Left hindlimb (tissue), 1 donor: ENCODE data around the gene KIAA0232.

ENCODE experiments used
- DNase-seq: peaks from one replicate; pipeline ENCODE4 v3.0.0-alpha.2; 2018

Gene KIAA0232

DNA sequence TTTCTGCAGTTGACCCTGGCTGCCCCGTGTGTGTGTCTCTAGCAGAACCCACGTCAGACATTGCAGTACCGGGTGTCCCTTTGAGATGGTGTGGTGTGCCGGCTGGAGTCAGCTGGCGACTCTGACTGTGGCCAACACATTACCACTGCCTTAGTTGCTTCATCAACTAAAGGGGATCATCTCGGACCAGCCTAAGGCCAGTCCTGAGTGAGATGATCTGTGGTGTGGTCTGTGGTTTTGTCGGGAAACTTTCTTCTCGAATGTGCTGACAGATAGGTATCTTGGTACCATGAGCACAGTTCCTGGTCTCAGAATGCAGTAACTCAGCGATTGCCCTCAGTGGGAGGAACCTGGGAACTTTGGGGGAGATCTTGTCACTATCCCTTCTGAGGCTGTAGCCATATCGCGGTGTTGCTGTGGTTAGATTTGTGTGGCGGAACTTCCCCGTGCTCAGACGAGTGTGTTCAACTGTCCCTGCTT lies 142.9 kb downstream of the KIAA0232 start:
- DNase-seq, result no peak

DNA sequence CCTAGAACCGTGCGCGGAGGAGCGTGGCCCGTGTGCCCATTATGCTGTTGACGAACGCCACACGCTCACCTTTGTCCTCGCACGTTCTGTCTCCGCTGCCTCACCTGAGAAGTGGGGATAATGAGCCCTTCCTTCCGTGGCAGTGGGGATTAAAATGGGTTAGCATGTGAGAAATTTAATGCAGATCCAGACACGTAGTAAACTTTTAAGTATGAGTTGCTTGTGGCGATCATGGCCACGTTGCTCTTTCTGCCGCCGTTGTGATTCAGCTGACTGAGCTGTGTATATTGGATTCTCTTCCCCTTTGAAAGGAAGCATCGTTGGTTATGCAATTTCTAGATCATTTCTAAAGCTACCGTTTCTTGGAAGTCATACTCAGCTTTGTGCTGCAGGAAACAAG lies 143.6 kb downstream of the KIAA0232 start:
- DNase-seq, result no peak

DNA sequence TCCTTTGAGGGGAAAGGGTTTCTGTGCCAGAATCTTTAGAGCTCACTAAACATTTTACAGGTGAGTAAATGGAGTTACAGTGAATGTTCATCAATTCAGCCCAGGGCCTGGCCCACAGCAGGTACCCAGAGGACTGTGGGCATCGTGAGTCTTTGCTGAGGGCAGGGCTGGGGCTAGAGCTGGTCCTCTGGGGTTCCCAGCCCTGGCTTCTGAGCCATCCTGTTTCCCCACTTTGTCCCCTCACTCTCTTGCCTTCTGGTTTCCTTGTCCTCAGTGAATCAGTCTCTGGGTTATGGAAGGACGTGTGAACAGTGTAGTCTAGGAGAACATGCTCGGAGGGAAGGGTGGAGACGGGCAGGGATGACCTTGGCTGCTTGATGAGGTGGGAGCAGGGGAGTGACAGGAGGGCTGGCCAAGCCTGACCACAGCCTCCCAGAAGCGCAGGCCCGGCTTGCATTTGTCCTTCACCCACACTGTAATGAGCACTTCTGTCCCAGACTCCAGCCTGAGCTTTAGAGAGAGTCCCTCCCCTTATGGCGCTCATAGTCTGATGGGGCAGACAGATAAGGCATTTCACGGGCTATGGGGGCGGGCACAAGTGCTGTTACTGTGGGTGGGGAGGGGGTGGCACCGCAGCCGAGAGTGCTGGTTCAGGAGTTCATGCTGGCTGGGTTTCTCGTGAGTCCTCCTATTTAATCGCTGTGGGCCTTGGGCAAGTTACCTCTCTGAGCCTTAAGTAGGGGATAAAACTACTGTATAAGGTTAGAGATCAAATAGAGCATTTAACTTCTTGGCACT lies 144.4 kb downstream of the KIAA0232 start:
- no peak for DNase-seq

DNA sequence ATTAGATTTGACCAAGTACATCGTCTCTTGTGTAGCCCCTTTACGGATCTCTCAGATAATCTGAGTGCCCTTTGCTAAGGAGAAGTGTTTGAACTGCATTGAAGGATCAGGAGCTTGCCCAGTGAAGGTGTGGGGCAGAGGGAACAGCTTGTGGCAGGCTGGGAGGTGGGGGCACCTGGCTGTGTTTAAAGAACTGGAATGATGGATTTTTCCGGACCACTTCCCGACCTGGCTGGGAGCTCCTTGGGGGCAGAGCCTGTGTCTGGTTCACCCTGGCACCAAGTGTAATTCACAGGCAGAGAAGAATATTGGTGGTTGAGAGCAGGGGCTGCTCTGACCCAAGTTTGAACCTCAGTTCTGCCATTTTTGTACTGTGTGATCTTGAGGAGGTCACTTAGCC lies 145.6 kb downstream of the KIAA0232 start:
- no peak for DNase-seq

DNA sequence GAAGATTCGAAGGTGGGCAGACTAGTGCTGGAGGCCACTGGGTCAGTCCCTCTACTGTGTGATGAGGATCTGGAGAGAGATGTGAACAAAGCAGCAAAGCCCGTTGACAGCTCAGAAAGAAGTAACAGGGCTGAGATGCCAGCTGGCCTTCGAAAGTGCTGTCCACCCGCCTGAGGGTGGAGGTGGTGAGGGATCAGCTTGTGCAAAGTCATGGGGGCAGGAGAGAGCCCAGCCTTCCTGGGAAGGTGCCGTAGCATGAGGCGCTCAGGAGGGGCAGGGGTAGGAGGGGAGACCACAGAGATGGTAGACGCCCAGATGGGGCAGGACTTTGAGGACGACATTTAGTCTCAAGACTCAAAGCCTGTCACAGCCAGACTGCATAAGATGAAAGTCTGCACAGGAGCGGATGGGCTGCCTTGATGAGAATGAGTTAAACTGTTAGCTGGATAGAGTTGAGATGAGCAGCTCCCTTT lies 146.8 kb downstream of the KIAA0232 start:
- no peak for DNase-seq

DNA sequence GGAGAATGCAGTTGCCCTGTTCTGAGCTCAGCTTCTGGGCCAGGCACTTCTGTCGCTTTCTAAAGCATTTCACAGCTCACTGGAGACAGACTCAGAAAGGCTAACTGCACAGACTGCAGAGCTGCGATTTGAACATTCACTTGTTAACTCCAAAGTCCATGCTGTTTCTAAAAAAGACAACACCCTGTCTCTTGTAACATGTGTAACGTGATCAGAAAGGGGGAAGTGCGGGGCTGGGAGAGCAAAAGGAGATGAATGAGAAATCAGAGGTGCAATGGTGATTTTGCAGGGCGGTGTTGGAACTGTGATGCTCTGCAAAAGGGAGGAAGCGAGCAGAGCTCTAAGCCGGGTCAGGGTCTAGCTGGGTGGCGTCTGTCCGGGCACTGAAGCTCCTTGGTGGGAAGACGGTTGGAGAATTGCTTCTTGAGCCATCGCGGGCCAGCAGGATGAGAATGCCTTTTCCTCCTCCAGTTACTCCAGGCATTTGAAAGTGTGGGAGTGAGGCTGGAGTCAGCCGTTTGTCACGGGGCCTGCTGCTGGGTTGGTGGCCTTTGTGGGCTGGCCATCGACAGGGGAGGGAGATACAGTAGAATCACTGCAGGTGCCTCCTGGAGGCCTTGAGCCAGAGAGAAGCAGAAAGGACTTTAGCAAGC lies 147.4 kb downstream of the KIAA0232 start:
- no peak for DNase-seq

DNA sequence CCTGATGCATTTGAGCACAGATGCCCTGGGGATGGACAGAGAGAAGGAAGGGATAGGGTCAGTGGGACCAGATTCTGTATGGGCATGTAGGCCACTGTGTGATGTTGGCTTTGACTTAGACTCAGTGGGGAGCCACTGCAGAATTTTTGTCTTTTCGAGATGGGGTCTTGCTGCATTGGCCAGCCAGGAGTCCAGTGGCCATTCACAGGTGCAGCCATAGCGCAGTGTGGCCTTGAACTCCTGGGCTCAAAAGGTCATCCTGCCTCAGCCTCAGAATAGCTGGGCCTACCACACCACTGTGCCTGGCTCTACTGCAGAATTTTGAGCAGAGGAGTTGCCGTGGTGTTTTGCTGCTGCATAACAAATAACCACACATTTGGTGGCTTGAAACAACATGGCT lies 149.9 kb downstream of the KIAA0232 start:
- DNase-seq, result no peak

DNA sequence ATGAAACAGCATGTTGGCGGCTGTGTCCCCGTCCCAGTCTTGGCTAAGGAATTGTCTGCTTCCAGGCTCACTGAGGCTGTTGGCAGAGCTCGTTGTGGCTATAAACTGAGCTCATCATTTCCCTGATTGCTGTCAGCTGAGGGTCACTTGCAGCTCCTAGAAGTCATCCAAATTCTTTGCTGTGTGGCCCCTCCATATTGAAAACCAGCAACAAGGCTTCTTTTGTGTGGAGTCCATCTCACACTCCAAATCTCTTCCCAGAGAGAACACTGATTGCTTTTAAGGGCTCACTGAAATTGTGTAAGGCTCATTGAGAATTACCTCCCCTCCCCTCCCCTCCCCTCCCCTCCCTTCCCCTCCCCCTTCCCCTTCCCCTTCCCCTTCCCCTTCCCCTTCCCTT lies 150.4 kb downstream of the KIAA0232 start:
- no peak for DNase-seq
